Limb (tissue), 2 donors: Measurements from ENCODE around the gene CENPB.

ENCODE experiments used
- DNase-seq, 2 donors: peaks; one replicate each; pipeline ENCODE4 v3.0.0-alpha.2; 2016; ENCODE audit errors: extremely low spot score in 2 of 2

The CENPB gene

DNA sequence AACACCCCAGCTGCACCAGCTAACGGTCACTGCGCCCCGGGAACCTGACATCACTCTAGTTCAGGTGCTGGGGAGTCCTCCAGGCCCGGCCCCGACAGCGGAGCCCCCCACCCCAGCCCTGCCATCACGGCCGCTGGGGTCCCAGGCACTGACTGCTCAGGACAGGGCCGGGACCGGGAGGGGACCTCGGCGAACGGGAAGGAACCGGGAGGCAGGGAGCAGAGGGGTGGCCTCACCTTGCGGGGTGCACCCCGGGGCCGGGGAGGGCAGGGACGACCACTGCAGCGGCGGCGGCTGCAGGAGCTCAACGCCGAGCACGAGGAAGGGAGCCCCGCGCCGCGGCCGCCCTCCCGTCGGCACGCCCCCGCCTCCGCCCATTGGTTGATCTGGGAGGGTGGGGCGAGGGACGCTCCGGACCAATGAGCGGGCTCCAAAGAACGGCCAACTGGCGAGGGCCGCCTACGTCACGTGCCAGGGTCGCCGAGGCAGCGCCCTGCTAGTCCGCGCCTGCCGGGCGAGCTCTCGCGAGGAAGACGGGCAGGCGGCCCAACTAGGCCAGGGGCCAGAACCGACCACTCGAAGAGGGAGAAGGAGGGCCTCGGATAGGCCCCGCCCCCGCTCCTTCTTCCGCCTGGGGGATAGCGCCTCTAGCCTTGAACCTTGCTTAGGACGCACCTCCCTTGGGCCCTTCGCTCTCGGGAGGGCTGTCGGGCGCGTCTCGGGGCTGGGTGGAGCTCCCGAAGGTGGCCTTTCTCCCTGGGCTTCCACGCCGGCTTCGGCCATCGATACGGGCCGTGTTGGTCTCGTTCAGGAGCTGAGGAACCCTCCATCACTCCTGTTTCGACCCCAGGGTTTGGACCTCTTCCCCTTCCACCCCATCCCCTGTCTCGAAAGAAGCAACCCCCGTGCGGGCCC is 18.9 kb downstream of the CENPB start, which contains the start of gene ADISSP:
Gene ADISSP (minus strand): TSS at position 327 of the 915 bp plus-strand sequence. CDS start 7,653 bp downstream, outside the sequence.
- DNase-seq: peak; percentile 98

DNA sequence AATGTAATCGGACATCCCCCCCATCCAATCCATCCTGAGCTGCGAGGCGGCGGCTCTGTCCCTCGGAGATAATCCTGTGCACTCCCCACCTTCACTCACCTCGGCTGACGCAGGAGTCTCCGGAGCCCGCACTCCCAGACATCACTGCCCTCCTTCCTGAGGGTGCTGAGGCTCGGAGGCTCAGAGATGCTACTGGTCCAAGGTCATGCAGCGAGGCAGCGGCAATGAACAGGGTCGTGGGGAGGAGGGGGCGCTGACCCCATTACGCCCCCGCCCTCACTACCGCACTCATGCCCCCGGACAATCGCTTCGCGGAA is 19.5 kb downstream of the CENPB start:
- no peak for DNase-seq

DNA sequence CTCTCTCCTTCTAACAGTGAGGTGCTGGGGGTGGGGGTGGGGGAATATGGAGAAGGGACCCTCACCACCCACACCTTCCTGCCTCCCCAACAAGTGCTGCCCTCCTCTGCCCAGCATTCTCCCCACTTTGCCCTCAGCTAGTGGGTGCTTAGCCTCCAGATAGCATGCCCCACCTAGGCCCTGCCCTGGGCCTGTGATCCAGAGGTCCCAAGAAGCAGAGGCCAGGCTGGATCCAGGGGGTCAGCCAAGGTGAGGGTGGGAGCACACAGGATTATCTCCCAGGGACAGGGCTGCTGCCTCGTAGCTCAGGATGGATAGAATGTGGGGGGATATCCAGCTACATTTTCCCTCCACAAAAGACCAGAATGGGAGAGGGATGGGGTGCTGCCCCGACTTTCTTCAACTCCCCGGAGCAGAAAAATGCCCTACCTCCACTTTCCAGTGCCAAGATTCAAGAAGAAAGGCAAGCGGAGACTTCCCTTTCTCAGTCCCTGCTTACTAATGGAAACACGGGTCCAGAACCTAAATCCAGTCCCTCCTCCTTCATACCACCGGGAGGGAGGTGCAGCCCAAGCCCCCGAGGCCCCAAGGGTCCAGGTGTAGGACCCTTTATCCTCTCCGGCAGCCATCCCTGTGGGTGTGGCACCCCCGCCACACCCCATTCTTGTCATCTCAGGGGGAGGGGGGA is 20.0 kb downstream of the CENPB start:
- no peak for DNase-seq

DNA sequence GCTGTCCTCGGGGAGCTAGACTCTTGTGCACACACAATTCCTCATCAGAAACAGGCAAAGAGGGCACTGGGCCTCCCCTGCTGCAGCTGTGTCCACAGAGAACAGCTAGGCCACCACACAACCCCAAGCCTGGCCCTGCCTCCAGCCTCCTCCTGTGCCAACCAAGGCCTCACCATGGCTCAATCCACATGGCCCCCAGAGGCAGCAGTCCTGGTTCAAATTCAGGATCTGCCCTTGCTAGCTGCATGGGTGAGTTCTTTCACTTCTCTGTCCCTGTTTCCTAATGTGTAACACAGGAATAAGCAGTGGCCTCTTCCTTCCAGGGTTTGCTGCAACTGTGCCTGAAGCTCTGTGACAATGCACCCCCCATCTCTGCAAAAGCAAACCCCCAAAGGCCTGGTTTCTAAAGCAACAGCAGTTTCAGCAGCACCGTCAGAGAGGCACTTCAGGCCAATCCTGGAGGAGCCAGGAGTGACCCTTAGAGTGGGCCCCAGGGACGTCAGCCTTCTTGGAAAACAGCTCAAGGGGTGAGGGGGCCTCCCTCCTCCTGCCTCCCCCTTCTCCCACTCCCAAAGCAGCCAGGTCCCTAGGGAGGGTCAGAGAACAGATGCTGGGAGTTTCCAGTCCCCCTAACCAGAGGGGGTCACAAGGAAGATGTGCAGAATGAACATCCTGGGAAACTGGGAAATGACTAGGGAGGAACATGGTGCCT is 21.2 kb downstream of the CENPB start:
- DNase-seq: no peak

DNA sequence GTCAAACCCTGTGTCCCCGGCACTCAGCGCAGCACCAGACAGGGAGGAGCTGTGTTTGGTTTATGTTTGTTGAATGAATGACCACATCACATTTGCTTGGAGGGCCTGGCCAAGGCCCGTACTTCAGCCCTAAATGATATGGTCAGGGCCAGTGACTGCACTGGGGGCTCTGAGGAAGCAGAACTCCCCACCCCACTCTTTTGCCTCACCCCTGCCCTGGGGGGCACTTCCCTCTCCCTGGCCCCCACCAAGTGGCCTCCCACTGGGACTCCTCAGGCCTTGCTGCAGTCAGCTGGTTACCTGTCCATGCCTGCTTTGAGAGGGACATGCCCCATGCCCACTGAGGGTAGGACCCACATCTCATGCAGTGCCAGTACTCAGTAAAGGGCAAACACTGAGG is 21.9 kb downstream of the CENPB start:
- no peak for DNase-seq

DNA sequence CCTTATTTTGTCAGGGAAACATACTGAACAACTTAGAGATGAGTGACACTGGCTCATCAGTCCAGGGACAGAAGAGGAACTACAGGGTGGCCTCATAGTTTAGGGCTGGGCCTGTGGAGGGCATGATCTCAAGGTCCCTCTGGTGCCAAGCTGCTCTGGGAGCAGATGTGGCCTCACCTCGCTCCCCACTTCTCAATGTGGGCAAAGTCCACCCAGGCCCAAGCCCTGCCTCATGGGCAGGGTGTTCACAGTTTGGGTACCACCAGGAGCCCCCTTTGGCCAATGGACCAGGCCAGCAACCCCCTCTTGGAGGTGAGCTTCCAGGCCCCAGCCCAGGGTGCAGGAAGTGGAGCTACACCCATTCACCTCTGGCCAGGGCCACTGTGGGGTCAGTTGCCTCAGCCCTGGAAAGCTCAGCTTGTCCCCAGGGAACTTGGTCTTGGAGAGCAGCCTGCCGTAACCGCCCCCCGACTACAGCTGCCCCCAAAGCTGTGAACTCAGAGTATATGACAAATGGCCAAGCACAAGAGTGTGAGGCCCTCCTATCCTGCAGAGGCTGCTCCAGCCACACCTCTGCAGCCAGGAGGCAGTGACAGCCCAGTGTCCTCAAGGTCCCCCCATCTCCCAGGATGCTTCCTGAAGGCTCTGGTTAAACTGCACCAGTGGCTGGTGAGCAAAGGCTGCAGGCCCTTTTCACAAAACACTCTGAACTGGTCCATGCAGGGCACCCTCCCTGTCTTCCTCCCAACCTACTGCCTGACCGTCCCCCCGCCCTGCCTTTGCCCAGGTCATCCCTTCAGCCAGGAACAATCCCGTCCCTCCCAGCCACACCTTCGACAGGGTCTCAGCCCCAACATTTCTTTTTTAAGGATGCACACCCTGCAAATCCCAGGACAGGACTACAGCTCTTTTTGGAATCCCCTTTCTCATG is 22.6 kb downstream of the CENPB start:
- no peak for DNase-seq

DNA sequence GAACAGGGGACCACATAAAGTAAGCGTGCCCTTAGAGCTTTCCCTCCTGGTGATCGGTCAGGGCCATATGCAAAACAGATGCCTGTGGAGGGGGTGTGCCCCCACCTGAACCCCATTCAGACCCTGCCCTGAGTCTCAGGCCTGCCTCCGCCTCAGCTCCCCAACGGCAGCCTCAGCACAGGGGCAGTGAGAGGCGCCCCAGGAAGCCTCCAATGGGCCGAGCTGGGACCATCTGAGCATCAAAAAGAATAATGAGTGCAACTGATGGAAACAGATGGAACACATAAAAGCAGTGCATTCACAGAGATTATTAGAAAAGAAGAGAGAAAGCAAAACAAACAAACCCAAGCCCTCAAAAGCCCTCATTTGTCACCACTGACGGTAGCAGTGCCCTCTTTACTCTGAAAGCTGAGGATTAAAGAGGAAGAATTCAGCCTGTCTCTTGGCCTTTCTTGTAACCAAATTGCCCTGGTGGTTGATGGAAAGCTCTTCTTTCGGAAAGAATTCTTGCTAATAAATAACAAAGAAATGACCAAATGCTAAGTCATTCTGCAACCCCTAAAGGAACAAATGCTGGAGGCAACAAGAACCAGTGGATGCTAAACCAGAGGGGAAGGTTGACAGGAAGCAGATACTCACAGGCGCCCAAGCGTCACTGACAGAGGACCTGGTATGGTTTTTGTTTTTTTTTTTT is 25.7 kb downstream of the CENPB start:
- no peak for DNase-seq

DNA sequence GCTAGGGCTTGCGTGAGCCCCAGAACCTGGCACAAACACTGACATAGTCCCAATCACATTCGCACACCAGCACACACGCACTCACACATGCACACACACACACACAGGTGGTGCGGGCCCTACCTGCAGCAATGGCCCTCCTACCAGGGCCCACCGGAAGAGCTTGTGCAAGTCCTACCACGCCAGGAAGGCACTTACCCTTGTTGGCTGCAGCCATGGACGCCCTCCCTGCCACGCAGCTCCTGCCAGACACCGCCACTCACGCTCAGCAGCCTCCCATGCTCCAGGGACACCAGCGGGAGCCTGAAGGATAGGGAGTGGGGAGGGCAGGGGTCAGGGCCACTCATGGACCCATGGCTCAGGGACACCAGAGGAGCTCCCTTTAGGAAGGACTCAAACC is 26.7 kb downstream of the CENPB start:
- DNase-seq: no peak

DNA sequence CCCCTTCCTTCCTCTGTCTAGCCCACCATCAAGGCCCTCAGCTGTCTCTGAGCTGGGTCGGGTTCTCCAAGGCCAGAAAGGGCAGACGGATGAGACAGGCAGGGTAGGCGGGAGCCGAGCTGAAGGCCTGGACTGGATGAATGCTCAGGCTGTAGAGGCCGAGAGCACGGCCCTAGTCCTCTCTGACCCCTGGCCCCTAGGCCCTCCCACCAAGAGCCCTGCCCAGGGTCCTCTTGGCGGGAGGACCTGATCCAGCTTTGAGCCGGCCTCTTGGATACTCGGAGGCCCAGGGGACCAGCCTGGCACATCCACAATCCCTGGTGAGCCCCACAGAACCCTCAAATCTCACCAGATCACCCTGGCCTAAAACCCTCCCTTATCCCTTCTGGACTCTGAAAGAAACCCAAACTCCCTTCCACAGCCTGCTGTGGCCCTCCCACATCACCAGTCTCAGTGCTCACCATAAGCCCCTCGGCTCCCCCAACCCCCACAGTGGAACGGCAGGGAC is 27.2 kb downstream of the CENPB start:
- no peak for DNase-seq

DNA sequence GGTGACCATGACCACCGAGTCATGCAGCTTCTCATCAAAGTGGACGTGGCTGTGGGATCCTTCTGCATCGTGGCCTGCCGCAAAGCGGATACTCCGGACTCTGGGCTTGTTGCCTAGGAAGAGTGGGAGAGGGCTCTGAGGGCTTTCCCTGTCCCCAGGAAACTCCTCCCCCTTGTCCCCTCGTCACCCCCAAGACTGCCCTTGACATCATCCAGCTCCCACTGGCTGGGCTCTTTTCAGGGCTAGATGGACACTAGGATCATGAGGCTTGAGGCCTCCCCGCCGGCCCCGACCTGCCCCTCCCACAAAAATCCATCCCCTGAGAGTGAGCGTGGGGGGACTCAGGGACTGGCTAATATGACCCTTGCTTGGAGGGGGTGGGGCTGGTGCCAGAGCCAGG is 28.0 kb downstream of the CENPB start:
- no peak for DNase-seq

DNA sequence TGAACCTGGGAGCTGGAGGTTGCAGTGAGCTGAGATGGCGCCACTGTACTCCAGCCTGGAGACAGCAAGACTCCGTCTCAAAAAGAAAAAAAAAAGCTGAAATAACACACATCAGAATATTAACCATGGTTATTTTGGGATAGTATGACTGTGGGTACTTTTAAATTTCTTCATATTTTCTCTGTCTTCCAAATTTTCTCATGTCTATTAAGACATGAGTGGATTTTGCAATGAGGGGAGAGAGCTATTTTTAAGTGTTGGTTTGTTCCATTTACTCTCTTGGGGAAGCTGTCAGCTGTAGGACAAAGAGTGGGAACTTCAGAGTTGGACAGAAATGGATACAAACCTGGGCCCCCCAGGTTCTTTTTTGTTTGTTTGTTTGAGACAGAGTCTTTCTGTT is 29.3 kb downstream of the CENPB start:
- DNase-seq: no peak

DNA sequence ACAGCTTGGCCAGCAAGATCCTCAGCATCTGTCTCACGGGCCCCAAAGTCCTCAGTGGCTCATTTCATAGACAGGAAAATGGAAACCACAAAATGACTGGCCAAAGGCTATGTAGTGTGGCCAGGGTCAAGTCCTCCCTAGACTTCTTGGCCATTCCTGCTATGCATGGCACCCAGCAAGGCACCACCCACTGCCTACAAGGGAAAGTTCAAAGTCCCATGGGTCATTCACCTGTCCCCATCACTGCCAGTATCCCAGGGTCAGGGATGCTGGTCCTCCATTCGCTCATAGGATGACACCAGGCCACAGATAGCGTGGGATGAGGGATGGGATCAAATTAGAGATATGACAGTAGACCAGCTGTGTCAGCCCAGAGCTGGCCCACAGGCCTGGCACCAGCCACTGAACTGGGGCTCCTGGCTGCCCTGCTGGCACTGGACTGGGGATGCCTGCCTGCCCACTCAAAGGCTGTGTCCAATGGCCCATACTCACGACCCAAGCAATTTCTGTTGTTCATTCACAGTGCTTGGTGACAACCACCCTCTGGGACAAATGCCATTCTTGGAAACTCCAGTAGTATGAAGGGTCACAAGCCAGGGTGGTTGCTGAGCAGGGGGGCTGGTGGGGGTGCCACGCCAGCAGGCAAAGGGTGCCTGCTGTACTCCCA is 30.6 kb downstream of the CENPB start:
- no peak for DNase-seq

DNA sequence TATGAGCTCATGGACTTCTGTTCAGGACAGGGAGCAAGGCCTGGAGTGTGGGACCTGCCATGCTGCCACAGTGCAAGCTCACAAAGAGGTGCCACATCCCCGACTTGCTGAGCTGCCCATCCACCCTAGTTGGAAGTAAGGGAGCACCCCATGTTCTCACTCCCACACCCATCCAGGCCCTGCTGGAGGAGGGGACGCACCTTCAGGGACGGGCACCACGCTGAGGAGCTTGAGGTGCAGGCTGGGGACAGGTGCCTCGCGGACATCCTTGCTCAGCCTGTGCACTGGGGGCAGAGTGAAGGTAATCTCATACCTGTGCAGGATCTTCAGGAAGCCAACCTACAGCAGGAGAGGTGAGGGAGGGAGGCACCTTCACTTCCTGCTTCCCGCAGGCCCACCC is 31.3 kb downstream of the CENPB start:
- DNase-seq: no peak

DNA sequence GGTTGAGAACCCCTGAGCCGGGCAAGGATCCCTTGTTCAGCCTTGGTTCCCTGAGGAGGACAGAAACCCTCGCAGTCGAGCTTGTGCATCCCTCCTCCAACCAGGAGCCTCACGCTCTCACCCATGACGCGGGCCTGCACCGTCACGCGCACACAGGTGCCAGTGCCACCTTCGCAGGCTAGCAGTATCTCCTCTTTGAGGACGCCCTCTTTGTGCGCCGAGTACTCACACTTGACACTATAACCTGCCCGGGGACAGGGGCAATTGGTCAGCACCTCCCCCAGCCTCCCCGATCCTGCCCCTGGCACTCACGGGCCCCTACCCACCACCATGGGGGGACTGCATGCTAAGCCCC is 32.3 kb downstream of the CENPB start:
- no peak for DNase-seq

DNA sequence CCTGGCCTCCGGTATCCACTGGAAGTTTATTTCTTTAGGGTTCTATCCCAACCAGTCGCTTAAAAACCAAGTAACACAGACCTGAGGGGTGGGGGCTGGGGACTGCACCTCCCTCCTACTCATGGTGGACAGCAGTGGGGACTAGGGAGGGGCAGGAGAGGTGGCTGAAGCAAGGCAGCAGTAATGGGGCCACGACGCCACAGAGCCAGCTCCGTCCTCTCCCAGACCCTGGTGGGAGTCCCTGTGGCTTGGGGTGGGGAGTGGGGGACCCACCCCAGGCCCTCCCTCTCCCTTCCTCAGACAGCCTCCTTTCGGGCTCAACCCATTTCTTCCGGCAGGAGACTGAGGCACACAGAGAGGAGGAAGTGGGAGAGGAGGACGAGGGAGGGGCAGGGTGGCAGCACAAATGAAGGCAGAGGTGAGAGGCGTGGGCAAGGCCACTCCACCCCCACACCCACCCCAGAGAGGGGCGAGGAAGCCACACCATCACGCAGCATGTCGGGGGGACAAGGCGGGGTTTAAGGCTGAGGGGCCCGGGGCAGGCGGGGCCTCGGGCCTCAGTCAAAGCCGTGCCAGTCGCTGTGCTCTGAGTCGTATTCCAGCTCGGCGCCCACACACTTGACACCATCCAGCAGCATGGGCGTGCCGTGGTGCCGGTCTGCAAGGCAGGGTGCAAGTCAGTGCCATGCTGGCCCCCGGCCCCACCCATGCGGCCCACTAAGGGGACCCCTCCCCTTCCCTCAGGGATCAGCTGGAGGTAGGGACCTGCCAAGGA is 32.9 kb downstream of the CENPB start:
- DNase-seq: no peak

DNA sequence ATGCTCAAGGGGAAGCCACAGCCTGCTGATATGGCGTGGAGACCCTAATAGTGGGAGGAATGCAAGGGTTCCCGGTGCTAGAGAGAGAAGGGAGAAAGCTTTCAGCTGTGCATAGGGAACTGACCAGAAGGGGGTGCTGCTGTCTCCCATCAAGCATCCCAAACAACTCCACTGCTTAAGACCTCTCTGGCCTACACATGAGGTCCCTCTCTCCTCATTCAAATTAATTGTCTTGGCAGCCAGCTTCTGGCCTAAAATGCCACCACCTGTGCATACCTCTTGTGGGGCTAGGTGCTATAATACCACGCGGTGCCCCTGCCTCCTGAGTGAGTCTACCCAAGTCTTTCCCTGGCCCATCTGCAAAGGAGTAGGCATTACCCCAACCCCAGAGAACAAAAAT is 33.4 kb downstream of the CENPB start:
- peak; percentile 75 to 76 for DNase-seq

DNA sequence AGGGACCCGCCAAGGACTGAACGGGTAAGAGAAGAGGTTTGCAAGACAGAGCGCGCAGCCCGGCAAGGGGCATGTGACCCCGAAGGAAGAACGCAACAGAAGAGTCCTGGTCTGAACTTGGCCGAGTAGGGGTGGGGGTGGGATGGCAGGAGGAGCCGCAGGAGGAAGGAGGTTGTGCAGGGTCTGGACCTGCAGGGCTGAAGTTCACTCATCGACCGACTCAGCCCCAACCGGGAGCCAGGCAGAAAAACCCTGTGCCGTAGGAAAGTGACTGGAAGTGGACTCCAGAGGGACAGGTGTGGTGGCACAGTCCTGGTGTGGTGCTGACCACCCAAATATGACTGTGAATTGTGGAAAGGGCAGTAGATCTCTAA is 34.2 kb downstream of the CENPB start:
- DNase-seq: no peak

DNA sequence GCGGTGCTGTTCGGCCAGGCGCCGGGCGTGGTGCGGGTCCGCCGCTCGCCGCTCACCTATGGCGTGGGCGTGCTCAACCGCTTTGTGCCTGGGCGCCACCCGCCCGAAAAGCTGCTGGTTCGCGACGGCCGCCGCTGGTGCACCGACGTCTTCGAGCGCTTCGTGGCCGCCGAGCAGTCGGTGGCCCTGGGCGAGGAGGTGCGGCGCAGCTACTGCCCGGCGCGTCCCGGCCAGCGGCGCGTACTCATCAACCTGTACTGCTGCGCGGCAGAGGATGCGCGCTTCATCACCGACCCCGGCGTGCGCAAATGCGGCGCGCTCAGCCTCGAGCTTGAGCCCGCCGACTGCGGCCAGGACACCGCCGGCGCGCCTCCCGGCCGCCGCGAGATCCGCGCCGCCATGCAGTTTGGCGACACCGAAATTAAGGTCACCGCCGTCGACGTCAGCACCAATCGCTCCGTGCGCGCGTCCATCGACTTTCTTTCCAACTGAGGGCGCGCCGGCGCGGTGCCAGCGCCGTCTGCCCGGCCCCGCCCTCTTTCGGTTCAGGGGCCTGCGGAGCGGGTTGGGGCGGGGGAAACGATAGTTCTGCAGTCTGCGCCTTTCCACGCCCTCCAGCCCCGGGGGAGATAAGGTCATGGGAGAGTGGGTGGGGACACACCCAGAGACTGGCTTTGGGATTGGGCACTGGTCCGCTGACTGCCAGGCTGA is 34.7 kb downstream of the CENPB start:
- DNase-seq: peak in 1 of 2 donors; percentile 71

DNA sequence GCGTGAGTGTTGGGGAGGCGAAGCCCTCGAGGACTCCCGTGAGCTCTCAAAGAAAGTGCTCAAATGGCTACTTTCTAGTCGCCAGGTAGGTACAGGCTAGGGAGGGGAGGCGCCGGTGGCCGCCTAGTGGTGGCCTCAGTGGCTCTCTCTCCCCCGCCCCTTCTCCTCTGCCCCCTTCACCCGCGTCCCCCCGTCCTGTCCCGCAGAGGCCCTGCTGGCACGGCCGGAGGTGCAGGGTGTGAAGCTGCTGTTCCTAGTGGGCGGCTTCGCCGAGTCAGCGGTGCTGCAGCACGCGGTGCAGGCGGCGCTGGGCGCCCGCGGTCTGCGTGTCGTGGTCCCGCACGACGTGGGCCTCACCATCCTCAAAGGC is 35.2 kb downstream of the CENPB start:
- DNase-seq: no peak
